ENCODE measurements around the gene CTAG1A. TPM values are rescaled to one million over a fixed set of nuclear protein-coding genes. Genes with fewer than 3 reads are reported as not detected.

CTAG1A gene
- total and polyA plus RNA-seq, 8 donors, result not detected

Other genes with a start within 250 kb of the CTAG1A start
- gene FLNA, start 210.5 kb upstream of the CTAG1A start, total RNA-seq, result 100 to 1,000 TPM in 4 of 6 donors, 10 to 100 TPM in 2; 67.0 to 298 (median 142) TPM
- gene FLNA, start 210.5 kb upstream of the CTAG1A start, polyA plus RNA-seq, result 100 to 1,000 TPM; 222 to 259 TPM
- 10 to 100 TPM; 23.1 to 42.9 (median 38.7) TPM for gene EMD, start 205.8 kb upstream of the CTAG1A start, total RNA-seq
- gene EMD, start 205.8 kb upstream of the CTAG1A start, polyA plus RNA-seq, result 10 to 100 TPM; 56.0 to 86.7 TPM
- 1,000 to 10,000 TPM; 2,194 to 4,058 (median 3,145) TPM for gene RPL10, start 186.8 kb upstream of the CTAG1A start, total RNA-seq
- gene RPL10, start 186.8 kb upstream of the CTAG1A start, polyA plus RNA-seq, result 1,000 to 10,000 TPM; 2,751 to 3,412 TPM
- 10 to 100 TPM in 1 of 6 donors, 1 to 10 TPM in 5; 5.1 to 13.6 (median 7.3) TPM for gene DNASE1L1, start 175.9 kb upstream of the CTAG1A start, total RNA-seq
- gene DNASE1L1, start 175.9 kb upstream of the CTAG1A start, polyA plus RNA-seq, result 10 to 100 TPM; 11.3 to 16.5 TPM
- gene TAFAZZIN, start 173.6 kb upstream of the CTAG1A start, total RNA-seq, result 10 to 100 TPM; 14.6 to 26.7 (median 17.1) TPM
- gene TAFAZZIN, start 173.6 kb upstream of the CTAG1A start, polyA plus RNA-seq, result 10 to 100 TPM; 77.0 to 82.7 TPM
- 10 to 100 TPM; 27.8 to 55.6 (median 37.7) TPM for gene ATP6AP1, start 156.5 kb upstream of the CTAG1A start, total RNA-seq
- gene ATP6AP1, start 156.5 kb upstream of the CTAG1A start, polyA plus RNA-seq, result 10 to 100 TPM; 34.1 to 82.4 TPM
- gene GDI1, start 148.0 kb upstream of the CTAG1A start, total RNA-seq, result 10 to 100 TPM; 25.5 to 61.4 (median 35.5) TPM
- 100 to 1,000 TPM in 1 of 2 donors, 10 to 100 TPM in 1; 93.7 to 138 TPM for gene GDI1, start 148.0 kb upstream of the CTAG1A start, polyA plus RNA-seq
- gene FAM50A, start 141.0 kb upstream of the CTAG1A start, total RNA-seq, result 10 to 100 TPM; 21.2 to 39.8 (median 22.0) TPM
- gene FAM50A, start 141.0 kb upstream of the CTAG1A start, polyA plus RNA-seq, result 100 to 1,000 TPM in 1 of 2 donors, 10 to 100 TPM in 1; 91.5 to 128 TPM
- 10 to 100 TPM; 10.5 to 40.7 (median 16.3) TPM for gene PLXNA3, start 126.9 kb upstream of the CTAG1A start, total RNA-seq
- 10 to 100 TPM; 15.0 to 39.0 TPM for gene PLXNA3, start 126.9 kb upstream of the CTAG1A start, polyA plus RNA-seq
- gene LAGE3, start 105.9 kb upstream of the CTAG1A start, total RNA-seq, result 10 to 100 TPM in 5 of 6 donors, 1 to 10 TPM in 1; 9.5 to 19.6 (median 12.7) TPM
- gene LAGE3, start 105.9 kb upstream of the CTAG1A start, polyA plus RNA-seq, result 10 to 100 TPM; 10.1 to 15.2 TPM
- 10 to 100 TPM; 16.0 to 32.2 (median 21.5) TPM for gene UBL4A, start 98.5 kb upstream of the CTAG1A start, total RNA-seq
- 10 to 100 TPM; 13.6 to 20.4 TPM for gene UBL4A, start 98.5 kb upstream of the CTAG1A start, polyA plus RNA-seq
- 10 to 100 TPM in 5 of 6 donors, 1 to 10 TPM in 1; 9.6 to 12.2 (median 11.3) TPM for gene SLC10A3, start 94.5 kb upstream of the CTAG1A start, total RNA-seq
- gene SLC10A3, start 94.5 kb upstream of the CTAG1A start, polyA plus RNA-seq, result 10 to 100 TPM; 16.2 to 19.1 TPM
- 10 to 100 TPM; 26.4 to 40.4 (median 32.7) TPM for gene FAM3A, start 68.9 kb upstream of the CTAG1A start, total RNA-seq
- gene FAM3A, start 68.9 kb upstream of the CTAG1A start, polyA plus RNA-seq, result 10 to 100 TPM; 70.7 to 78.5 TPM
- 10 to 100 TPM in 3 of 6 donors, 1 to 10 TPM in 3; 6.7 to 17.9 (median 11.0) TPM for gene G6PD, start 38.3 kb upstream of the CTAG1A start, total RNA-seq
- 10 to 100 TPM; 11.4 to 17.0 TPM for gene G6PD, start 38.3 kb upstream of the CTAG1A start, polyA plus RNA-seq
- gene IKBKG, start 37.5 kb upstream of the CTAG1A start, total RNA-seq, result 10 to 100 TPM in 2 of 6 donors, 1 to 10 TPM in 4; 6.3 to 11.7 (median 8.3) TPM
- 10 to 100 TPM; 25.2 to 29.7 TPM for gene IKBKG, start 37.5 kb upstream of the CTAG1A start, polyA plus RNA-seq
- gene CTAG1B, start 34.1 kb downstream of the CTAG1A start, total RNA-seq, result not detected
- not detected for gene CTAG1B, start 34.1 kb downstream of the CTAG1A start, polyA plus RNA-seq
- gene CTAG2, start 68.4 kb downstream of the CTAG1A start, total RNA-seq, result not detected
- gene CTAG2, start 68.4 kb downstream of the CTAG1A start, polyA plus RNA-seq, result 1 to 10 TPM in 1 of 2 donors, not detected in 1; 1.2 TPM
- 1 to 10 TPM; 1.2 to 4.0 (median 1.4) TPM for gene GAB3, start 165.9 kb downstream of the CTAG1A start, total RNA-seq
- 1 to 10 TPM; 1.2 to 2.7 TPM for gene GAB3, start 165.9 kb downstream of the CTAG1A start, polyA plus RNA-seq
- gene DKC1, start 177.7 kb downstream of the CTAG1A start, total RNA-seq, result 10 to 100 TPM; 16.8 to 31.4 (median 25.0) TPM
- gene DKC1, start 177.7 kb downstream of the CTAG1A start, polyA plus RNA-seq, result 10 to 100 TPM; 16.8 to 26.5 TPM
- gene MPP1, start 220.4 kb downstream of the CTAG1A start, total RNA-seq, result 10 to 100 TPM; 15.8 to 27.2 (median 21.4) TPM
- 10 to 100 TPM; 24.8 to 80.3 TPM for gene MPP1, start 220.4 kb downstream of the CTAG1A start, polyA plus RNA-seq
- gene SMIM9, start 249.5 kb downstream of the CTAG1A start, total RNA-seq, result not detected
- gene SMIM9, start 249.5 kb downstream of the CTAG1A start, polyA plus RNA-seq, result not detected